Astrocyte (in vitro differentiated cells and primary cell): ENCODE results near the gene LYST.

Experiments
- EZH2 ChIP-seq: IDR thresholded peaks from 2 replicates; pipeline ENCODE4 v1.6.1; 2012; ENCODE audit warnings: mild to moderate bottlenecking, low read length, inconsistent platforms; ENCODE audit not compliant: insufficient read depth
- TF ChIP-seq, protein P1 (sequence below): IDR thresholded peaks from 2 replicates; pipeline ENCODE4 v1.5.1; 2011; ENCODE audit warnings: low read depth, mild to moderate bottlenecking, inconsistent platforms, low read length, moderate library complexity; ENCODE audit not compliant: insufficient read depth

DNA sequence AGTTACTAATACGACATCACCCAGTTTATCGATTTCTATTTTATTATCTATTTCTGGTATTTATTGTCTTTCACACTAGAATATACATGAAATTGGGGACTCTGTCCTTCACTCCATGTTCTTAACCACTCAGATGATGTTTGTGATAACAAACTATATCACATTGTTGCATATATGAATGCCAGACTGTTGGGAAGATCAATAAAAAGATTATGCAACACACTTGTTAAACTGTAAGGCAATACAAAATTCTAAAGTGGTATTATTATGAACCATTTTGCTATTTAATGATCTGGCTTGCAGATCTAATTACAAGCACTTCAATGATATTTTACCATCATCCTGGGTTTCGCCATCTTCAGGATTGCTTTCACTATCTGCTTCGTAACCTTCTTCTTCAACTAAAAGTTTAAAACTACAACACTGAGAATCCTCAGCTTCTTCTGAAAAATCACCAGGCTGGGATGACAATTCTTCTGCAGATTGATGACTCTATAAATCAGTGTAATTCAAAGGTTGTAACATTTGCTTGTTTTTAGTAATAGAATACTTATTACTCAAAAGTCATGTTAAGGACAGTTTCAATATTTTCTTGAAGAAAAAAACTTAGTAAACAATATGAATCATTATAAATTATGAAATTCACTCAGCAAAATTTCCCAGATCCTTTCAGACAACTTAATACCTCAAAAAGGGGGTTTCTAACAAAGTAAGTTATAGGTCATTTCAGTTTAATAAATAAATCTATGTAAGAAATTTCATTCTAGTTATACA is 63.9 kb downstream of the LYST start:
- TF ChIP-seq EZH2, result no peak
- TF ChIP-seq, protein P1, sequence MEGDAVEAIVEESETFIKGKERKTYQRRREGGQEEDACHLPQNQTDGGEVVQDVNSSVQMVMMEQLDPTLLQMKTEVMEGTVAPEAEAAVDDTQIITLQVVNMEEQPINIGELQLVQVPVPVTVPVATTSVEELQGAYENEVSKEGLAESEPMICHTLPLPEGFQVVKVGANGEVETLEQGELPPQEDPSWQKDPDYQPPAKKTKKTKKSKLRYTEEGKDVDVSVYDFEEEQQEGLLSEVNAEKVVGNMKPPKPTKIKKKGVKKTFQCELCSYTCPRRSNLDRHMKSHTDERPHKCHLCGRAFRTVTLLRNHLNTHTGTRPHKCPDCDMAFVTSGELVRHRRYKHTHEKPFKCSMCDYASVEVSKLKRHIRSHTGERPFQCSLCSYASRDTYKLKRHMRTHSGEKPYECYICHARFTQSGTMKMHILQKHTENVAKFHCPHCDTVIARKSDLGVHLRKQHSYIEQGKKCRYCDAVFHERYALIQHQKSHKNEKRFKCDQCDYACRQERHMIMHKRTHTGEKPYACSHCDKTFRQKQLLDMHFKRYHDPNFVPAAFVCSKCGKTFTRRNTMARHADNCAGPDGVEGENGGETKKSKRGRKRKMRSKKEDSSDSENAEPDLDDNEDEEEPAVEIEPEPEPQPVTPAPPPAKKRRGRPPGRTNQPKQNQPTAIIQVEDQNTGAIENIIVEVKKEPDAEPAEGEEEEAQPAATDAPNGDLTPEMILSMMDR, result no peak
